NCI-H146 treated with DMSO at 0.1 percent for 48 hours (cell line): ENCODE measurements around the gene PCGF3.
"Not testable (repeated sequence)": the region's sequence is repeated elsewhere in the genome, so short reads cannot be mapped to it uniquely, and the experiment has no call there.

Experiments used
- DNase-seq: peaks from one replicate; lab custom pipeline; 2025; ENCODE audit not compliant: unreplicated experiment; lab: John Stamatoyannopoulos, UW

PCGF3 gene

GRCh38 chr4:762211-763190, 56.9 kb downstream of the PCGF3 start:
- no peak for DNase-seq

DNA sequence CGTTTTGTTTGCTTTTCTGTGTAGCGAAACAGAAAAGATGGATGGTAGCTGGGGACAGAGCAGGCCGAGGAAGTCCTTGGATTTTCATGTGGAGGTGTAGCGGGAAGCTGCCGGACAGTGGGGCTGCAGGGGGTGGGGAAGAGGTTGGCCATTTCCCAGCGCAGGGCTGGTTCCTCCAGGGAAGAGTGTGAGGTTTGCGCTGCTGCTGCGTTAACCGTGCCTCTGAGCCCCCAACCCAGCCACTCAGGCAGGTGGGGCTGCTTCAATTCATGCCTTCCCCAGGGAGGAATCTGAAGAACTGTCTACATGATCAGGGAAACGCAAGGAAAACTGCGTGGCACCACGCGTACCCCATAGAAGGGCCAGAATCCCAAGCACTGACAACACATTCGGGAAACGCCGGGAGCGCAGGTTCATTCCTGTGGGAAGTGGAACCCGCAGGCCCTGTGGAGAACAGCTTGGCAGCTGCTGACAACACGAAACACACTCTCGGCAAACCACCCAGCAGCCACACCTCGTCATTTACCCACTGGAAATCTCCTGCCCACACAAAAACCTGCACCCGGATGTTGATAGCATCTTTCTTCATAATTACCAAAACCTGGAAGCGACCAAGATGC, 57.7 kb downstream of the PCGF3 start:
- DNase-seq = no peak

- DNase-seq = no peak
Observed at GRCh38 chr4:763922-764321, 58.3 kb downstream of the PCGF3 start.

- no peak for DNase-seq
Observed at GRCh38 chr4:764405-765169, 59.0 kb downstream of the PCGF3 start.

- DNase-seq = no peak
Observed at GRCh38 chr4:766152-766515, 60.5 kb downstream of the PCGF3 start.

- no peak for DNase-seq
Observed at GRCh38 chr4:766559-767283, 61.1 kb downstream of the PCGF3 start.

DNA sequence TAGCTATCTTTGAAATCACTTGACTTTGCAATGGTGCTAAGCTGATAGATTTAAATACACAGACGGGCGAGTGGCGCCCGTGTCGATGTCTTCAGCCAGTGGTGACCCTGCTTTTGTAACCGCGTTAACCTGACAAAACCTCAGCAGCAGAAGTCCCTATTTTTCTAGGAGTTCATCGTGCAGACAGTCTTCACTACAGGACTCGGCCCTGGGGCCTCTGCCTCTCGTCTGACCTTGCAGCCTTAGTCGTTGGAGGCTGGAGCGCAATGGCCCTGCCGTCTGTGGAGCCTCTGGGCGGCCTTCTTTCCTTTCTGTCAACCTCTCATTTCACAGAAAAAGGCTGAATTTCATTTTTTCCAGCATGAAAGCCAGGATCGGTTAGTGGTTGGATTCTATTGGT, 62.4 kb downstream of the PCGF3 start:
- no peak for DNase-seq

DNA sequence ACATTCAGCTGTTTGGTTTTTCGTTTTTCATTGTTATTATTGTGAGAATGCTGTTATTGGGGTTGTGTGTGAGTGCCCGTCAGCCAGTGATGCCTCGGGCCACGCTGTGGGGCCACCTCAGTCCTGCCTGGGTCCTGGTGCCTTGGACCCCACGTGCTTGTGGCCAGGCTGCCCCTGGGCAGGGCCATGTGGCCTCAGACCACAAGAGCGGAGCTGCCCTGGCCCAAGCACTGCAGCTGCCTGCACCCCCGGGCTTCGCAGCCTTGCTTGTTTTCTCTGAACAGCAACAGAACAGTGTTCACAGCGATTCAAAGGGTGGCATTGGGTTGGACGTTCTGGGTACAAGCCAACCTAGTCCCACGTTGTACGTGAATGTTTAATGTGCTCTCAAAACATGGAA, 63.4 kb downstream of the PCGF3 start:
- no peak for DNase-seq

GRCh38 chr4:769511-769910, 63.9 kb downstream of the PCGF3 start:
- DNase-seq = no peak

- no peak for DNase-seq
Observed at GRCh38 chr4:770022-770421, 64.4 kb downstream of the PCGF3 start.

- no peak for DNase-seq
Observed at GRCh38 chr4:771464-771863, 65.8 kb downstream of the PCGF3 start.

GRCh38 chr4:772118-772517, 66.5 kb downstream of the PCGF3 start:
- no peak for DNase-seq

- no peak for DNase-seq
Observed at GRCh38 chr4:772776-773175, 67.1 kb downstream of the PCGF3 start.

DNA sequence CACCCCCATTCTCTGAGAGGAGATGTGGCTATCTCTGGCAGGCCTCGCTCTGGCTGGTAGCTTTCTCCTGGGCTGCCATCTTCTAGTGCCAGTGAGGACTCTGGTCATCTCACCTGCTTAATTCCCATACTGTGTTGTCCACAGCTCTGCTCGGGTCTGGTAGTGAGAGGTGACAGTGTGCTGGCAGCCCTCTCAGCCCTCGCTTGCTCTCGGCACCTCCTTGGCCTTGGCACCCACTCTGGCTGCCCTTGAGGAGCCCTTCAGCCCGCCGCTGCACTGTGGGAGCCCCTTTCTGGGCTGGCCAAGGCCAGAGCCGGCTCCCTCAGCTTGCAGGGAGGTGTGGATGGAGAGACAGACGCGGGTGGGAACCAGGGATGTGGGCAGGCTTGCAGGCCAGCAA, 67.6 kb downstream of the PCGF3 start:
- DNase-seq = no peak

DNA sequence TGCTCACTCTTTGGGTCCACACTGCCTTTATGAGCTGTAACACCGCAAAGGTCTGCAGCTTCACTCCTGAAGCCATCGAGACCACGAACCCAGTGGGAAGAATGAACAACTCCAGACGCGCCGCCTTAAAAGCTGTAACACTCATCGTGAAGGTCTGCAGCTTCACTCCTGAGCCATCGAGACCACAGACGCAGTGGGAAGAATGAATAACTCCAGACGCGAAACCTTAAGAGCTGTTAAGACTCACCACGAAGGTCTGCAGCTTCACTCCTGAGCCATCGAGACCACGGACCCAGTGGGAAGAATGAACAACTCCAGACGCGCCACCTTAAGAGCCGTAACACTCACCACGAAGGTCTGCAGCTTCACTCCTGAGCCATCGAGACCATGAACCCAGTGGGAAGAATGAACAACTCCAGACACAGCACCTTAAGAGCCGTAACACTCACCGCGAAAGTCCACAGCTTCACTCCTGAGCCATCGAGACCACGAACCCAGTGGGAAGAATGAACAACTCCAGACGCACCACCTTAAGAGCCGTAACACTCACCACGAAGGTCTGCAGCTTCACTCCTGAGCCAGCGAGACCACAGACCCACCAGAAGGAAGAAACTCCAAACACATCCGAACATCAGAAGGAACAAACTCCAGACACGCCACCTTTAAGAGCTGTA, 68.9 kb downstream of the PCGF3 start:
- not testable (repeated sequence) for DNase-seq

GRCh38 chr4:775485-775884, 69.9 kb downstream of the PCGF3 start:
- DNase-seq = not testable (repeated sequence)

DNA sequence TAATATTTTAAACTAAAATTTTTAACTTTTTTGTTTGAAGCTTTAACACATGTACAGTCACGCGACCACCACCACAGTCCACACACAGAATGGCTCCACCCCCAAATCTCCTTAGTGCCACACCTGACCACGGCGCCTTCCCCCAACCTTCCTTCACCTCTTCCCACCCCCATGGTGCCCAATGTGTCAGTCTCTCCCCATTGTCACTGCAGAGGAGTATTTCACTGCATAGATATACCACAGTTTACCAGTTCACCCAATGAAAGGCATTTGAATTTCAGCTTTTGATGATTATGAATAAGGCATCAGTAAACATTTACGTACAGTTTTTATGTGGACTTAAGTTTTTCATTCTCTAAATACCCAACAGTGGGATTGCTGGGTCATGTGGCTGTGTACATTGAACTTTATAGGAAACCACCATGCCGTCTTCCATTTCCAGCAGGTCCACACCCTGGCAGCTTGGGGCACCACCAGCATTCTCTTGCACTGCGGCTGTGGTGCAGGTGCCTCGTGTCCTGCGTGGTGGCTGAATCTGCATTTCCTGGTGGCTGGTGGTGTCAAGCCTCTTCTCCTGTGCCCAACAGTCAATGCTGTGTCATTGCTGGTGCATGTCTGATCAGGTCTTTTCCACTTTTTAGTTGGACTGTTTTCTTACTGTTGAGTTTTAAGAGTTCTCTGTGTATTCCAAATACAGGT, 71.3 kb downstream of the PCGF3 start:
- DNase-seq = no peak

DNA sequence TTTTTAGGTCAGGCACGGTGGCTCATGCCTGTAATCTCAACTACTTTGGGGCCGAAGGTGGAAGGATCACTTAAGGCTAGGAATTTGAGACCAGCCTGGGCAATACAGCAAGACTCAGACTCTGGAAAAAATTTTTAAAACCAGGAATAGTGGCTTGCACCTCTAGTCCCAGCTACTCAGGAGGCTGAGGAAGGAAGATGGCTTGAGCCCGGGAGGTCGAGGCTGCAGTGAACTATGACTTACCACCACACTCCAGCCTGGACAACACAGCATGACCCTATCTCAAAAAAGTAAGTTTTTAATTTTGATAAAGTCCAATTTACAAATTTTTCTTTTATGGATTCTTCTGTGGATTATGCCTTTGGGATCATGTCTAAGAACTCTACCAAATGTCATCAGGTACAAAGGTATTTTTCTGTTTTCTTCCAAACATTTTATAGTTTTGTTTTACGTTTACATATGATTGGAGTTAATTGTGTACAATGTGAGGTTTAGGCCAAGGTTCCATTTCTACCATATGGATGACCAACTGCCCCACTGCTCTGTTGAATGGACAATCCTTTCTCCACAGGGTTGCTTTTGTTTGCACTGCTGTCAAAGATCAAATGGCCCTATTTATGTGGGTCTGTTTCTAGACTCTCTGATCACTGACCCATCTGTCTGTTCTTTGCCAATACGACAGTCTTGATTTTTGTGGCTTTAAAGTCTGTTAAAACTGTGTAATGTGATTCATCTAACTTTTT, 72.1 kb downstream of the PCGF3 start:
- peak; percentile 19 for DNase-seq

DNA sequence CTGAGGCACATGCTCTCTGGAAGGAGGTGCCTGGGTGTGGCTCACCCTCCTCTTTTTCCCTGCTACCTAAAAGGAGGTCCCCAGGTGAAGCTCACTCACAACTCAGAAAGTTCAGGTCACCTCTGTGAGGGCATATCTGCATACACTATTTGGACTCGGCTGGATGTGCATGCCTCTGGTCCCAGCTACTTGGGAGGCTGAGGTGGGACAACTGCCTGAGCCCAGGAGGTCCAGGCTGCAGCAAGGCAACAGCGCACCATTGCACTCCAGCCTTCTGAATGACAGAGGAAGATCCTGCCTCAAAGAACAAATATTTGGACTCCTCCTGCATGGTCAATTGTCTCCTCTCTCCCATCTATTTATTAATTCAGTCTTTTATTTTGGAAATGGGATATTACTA, 73.9 kb downstream of the PCGF3 start:
- no peak for DNase-seq
